ENCODE results near the gene MMAB. TPM values are rescaled to one million over a fixed set of nuclear protein-coding genes. Genes with fewer than 3 reads are reported as not detected.

The MMAB gene
- total RNA-seq, 4 donors from 2014 or later, result 27.3 to 80.4 (median 30.9) TPM

GRCh38 chr12:109539508-109539907 is 33.8 kb downstream of the MMAB start:
- no peak overlapping the region for H3K27ac ChIP-seq
- H3K4me3 ChIP-seq, result no peak overlapping the region
- H3K27me3 ChIP-seq, result no peaks in the 10 kb centered on the region
- no peak for DNase-seq (ENCODE audit: low spot score in 2 of 2)
- H3K4me1 ChIP-seq, result no peaks in the 10 kb centered on the region
- H3K9me3 ChIP-seq, result no peaks in the 10 kb centered on the region
- peaks cover 0 to 77% (median 0%) of the 10 kb centered on the region in 3 donors for H3K36me3 ChIP-seq
- WGBS, 2 donors, result 60 to 72% methylated on average over 9 of the region's 9 CpGs
- TF ChIP-seq CTCF (IDR thresholded peaks at IDR 0.05) (no peak), EP300 (IDR thresholded peaks at IDR 0.05) (no peak), POLR2A (IDR thresholded peaks at IDR 0.05) (no peak)

- no peak for TF ChIP-seq POLR2A (IDR thresholded peaks at IDR 0.05)
- TF ChIP-seq EP300 (IDR thresholded peaks at IDR 0.05), result no peak
- no peak for TF ChIP-seq CTCF (IDR thresholded peaks at IDR 0.05)
- Histone ChIP-seq H3K27me3 (no peaks in the 10 kb centered on the region), H3K36me3 (peaks cover 0 to 85% (median 0%) of the 10 kb centered on the region in 3 donors), H3K27ac (no peak overlapping the region), H3K4me1 (no peaks in the 10 kb centered on the region), H3K4me3 (no peak overlapping the region), H3K9me3 (no peaks in the 10 kb centered on the region)
- no peak for DNase-seq (ENCODE audit: low spot score in 2 of 2)
- WGBS, 2 donors, result 77 to 79% methylated on average over 15 to 16 of the region's 16 CpGs
Measured at GRCh38 chr12:109538191-109538863, 35.0 kb downstream of the MMAB start.

GRCh38 chr12:109537136-109537535 is 36.2 kb downstream of the MMAB start:
- Histone ChIP-seq H3K4me3 (no peak overlapping the region), H3K9me3 (no peaks in the 10 kb centered on the region), H3K36me3 (peaks cover 0 to 95% (median 6%) of the 10 kb centered on the region in 3 donors), H3K4me1 (no peaks in the 10 kb centered on the region), H3K27ac (no peak overlapping the region), H3K27me3 (no peaks in the 10 kb centered on the region)
- no peak for DNase-seq (ENCODE audit: low spot score in 2 of 2)
- 92 to 99% methylated on average over 8 of the region's 8 CpGs for WGBS, 2 donors
- TF ChIP-seq CTCF (IDR thresholded peaks at IDR 0.05), result no peak
- TF ChIP-seq EP300 (IDR thresholded peaks at IDR 0.05), result no peak
- TF ChIP-seq POLR2A (IDR thresholded peaks at IDR 0.05), result no peak

- no peaks in the 10 kb centered on the region for H3K4me1 ChIP-seq
- TF ChIP-seq CTCF (IDR thresholded peaks at IDR 0.05) (no peak), EP300 (IDR thresholded peaks at IDR 0.05) (no peak), POLR2A (IDR thresholded peaks at IDR 0.05) (no peak)
- H3K36me3 ChIP-seq, result peaks cover 0 to 95% (median 6%) of the 10 kb centered on the region in 3 donors
- H3K27me3 ChIP-seq, result no peaks in the 10 kb centered on the region
- H3K4me3 ChIP-seq, result no peak overlapping the region
- H3K27ac ChIP-seq, result no peak overlapping the region
- no peak for DNase-seq (ENCODE audit: low spot score in 2 of 2)
- 81 to 88% methylated on average over 5 of the region's 5 CpGs for WGBS, 2 donors
- no peaks in the 10 kb centered on the region for H3K9me3 ChIP-seq
Measured at GRCh38 chr12:109535863-109536250, 37.4 kb downstream of the MMAB start.

GRCh38 chr12:109535231-109535862 is 38.0 kb downstream of the MMAB start:
- WGBS, 2 donors, result 91 to 92% methylated on average over 25 of the region's 25 CpGs
- TF ChIP-seq CTCF (IDR thresholded peaks at IDR 0.05) (no peak), EP300 (IDR thresholded peaks at IDR 0.05) (no peak)

More at GRCh38 chr12:109535231-109535862, 38.0 kb downstream of the MMAB start:
- H3K4me1 ChIP-seq, result no peaks in the 10 kb centered on the region
- no peaks in the 10 kb centered on the region for H3K9me3 ChIP-seq
- DNase-seq (ENCODE audit: low spot score in 2 of 2), result no peak
- H3K36me3 ChIP-seq, result peaks cover 2 to 95% (median 10%) of the 10 kb centered on the region in 3 donors
- no peak overlapping the region for H3K27ac ChIP-seq
- H3K4me3 ChIP-seq, result no peak overlapping the region
- H3K27me3 ChIP-seq, result no peaks in the 10 kb centered on the region

All from tibial nerve (tissue), 4 donors.